ENCODE data around the gene DYNC1LI2.
"Not testable (repeated sequence)": the region's sequence is repeated elsewhere in the genome, so short reads cannot be mapped to it uniquely, and the experiment has no call there.

The DYNC1LI2 gene

DNA sequence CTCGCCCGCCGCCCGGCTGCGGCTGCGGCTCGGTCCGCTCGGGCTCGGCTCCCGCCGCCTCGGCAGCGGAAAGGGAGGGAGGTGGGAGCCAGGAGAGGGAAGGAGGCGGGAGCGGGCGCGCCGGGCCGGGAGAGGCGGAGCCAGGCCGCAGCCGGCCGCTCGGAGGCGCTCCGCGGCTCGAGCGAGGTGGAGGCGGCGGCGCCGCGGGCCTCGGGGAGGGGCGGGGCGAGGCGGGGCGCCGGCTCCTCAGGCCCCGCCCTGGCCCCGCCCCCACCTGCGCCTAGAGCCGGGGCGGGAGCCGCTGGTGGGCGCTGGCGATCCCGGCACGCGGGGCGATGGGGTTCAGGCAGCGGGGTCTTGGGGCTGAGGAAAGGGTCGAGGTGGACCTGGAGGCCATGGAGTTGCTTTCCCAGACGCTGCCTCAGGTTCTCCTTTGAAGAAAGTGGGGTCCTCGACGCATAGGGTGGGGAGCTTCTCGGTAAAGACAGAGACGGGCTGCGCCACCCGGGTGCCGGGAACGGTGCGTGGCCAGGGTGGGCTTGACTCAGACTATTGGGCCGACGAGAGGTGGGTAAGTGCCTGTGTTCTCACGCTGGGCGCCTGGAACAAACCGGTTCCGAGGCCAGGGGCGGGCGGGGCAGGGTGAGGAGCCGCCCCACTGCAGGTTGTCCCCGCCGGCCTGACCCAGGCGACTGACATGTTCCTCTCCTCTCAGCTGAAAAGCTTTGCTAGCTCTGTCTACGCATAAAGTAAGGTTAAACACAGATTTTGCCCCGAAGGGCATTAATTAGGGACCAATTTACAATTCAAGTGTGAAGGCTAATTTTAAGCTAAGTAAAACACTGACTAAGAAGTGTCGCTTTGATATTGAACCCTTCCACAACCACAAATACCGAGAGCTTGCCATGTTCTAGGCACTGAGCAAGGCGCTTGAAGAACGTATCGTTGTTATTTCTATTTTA lies 54.5 kb downstream of the DYNC1LI2 start, which contains the start of gene CMTM4:
Gene CMTM4 (minus strand): TSS at position 75 of the 962 bp plus-strand sequence. CDS start 218 bp downstream, outside the sequence.
- DNase-seq (ENCODE audit: low spot score), result peak; percentile 67

DNA sequence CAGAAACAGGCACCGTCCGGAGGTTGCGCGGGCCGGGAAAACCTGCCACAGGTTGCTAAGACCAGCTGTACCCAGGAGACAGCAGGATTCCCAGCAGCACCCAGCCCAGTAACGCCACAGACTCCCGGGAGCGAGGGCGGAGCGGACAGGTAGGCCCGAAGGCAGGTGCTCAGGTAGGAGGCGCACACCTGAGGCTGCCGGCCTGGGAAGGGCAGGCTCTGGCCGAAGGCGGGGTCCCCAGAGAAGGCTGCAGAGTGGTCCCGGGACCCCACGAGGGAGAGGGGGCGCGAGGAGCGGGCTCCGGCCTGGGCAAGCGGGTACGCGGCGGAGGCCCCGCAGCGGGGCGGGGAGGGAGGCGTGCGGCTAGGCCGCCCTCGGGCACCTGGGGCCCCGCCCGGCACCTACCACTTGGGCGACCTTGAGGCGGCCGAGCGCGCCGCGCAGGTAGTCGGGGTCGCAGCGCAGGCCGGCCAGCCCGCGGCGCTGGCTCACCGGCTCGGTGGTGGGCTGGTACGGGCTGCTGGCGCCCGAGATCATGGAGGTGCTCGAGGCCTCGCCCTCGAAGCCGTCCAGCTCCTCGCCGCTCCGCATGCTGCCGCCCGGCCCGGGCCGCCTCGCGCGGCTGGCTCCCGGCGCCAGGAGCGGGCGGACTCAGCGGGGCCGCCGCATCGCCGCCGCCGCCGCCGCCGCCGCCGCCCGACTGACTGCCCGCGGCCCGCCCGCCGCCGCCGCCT lies 55.3 kb downstream of the DYNC1LI2 start:
- peak; percentile 4 for DNase-seq (ENCODE audit: low spot score)

DNA sequence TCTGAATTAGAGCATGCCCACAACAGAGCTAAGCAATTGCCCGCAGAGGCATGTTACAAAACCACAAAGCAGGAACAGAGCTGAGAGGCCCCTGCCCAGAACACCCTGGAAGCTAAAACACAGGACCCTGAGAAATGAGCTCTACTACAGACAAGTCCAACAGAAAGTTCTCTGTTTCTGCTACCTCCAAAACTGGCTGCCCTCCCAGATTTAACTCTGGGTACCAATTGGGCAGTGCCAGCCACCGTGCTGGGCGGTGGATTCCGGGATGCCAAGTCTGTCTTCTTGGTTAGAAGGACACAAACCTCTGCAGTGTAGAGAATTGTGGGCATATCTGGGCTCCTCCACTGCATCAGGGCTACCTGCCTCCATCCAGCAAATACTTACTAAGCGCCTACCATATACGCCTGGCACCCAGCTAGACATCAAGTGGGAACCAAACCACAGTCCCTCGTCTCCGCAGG lies 55.9 kb downstream of the DYNC1LI2 start:
- DNase-seq (ENCODE audit: low spot score), result no peak

DNA sequence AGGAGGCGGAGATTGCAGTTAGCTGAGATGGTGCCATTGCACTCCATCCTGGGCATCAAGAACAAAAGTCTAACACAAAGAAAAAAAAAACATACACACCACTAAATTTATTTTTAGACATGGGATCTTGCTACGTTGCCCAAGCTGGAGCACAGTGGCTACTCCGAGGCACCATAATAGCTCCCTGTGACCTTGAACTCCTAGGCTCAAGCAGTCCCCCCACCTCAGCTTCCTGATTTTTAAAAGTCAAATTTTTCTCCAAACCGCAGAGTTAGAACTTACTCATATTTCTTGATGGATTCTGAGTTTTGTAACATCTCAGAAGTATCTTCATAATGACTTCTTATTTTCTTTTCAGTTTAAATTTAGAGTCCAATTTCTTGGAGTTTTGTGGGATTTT lies 58.3 kb downstream of the DYNC1LI2 start:
- no peak for DNase-seq (ENCODE audit: low spot score)

DNA sequence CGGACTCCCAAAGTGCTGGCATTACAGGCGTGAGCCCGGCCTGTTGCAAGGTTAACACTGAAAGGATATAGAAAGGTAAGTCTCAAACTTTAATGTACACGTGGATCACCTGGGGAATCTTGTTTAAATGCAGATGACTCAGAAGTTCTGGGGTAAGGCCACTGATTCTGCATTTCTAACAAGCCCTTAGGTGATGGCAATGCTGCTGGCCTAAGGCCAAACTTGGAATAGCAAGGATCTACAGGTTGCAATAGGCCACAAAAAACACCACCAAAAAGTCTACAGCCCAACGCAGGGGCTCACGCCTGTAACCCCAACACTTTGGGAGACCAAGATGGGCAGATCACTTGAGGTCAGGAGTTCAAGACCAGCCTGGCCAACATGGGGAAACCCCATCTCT lies 59.1 kb downstream of the DYNC1LI2 start:
- DNase-seq (ENCODE audit: low spot score), result no peak

DNA sequence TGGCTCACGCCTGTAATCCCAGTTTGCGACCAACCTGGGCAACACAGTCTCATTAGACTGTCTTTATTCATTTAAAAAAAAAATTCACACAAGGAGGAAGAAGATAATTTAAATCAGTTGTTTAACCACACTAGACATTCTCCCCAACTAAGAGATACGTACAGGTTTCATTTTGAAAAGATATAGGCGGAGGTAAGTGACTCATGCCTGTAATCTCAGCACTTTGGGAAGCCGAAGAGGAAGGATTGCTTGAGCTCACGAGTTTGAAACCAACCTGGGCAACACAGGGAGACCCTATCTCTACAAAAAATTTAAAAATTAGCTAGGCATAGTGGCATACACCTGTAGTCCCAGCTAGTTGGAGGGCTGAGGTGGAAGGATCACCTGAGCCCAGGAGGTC lies 60.2 kb downstream of the DYNC1LI2 start:
- peak; percentile 25 for DNase-seq (ENCODE audit: low spot score)

DNA sequence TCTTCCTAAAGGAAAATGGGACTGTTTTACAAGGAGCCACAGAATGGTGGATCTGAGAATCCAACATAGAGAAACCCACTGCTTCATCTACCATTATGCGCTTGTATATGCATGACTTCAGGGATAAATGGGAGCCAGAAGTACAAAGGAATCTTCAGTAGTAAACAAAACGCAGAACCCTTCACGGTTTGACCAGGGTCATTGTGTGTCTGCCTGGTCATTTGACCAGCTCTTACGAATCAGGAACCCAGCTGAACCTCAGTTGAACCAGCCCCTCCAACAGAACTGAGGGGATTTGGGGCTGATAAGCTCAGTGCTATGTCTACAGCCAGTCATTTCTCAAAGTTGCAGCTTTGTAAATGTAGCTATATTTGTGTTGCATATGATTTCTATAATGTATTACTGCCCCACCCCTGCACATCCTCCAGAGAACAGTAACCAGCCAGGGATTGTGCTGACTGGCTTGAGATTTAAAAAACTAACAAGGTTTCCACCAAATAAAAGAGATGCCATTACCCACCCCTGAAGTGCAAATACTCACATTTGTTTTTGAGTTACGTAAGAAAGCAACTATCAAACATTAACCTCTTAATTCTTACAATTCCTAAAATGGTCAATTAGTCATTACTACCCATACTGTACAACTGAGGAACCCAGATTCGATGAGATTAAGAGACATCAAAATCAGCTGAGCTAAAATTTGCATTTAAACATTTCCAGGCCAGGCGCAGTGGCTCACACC lies 61.1 kb downstream of the DYNC1LI2 start:
- DNase-seq (ENCODE audit: low spot score), result no peak

DNA sequence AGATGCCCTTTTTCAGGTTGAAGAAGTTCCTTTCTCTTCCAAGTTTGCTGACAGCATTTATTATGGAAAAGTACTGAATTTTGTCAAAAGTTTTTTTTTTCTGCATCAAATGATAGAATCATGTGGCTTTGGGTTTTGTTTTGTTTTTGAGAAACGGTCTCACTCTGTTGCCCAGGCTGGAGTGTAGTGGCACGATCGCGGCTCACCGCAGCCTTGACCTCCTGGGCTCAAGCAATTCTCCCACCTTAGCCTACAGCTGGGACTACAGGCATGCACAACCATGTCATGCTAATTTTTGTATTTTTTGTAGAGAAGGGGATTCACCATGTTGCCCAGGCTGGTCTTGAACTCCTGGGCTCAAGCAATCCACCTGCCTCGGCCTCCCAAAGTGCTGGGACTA lies 62.1 kb downstream of the DYNC1LI2 start:
- DNase-seq (ENCODE audit: low spot score), result no peak

DNA sequence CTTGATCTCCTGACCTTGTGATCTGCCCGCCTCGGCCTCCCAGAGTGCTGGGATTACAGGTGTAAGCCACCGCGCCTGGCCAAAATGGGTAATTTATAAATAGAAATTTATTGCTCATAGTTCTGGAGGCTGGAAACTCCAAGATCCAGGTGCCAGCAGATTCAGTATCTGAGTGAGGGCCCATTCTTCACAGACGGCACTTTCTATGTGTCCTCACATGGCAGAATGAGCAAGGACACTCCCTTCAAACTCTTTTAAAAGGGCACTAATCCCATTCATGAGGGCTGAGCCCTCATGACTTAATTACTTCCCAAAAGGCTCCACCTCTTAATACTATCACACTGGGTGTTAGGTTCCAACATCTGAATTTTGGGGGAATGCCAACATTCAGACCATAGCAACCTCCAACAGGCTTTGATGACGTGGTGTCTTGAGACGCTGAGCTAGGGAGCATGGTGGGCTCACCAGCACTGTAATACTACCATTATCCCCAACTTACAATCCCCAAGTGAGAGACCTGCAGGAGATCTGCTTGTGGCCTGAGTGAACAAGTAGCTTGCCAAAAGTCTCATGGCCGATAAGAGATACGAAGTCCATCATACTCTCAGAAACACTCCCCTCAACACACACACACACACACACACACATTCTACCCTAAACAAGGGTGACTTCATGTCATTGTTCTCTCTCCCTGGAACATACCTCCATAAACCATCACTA lies 63.3 kb downstream of the DYNC1LI2 start:
- no peak for DNase-seq (ENCODE audit: low spot score)

DNA sequence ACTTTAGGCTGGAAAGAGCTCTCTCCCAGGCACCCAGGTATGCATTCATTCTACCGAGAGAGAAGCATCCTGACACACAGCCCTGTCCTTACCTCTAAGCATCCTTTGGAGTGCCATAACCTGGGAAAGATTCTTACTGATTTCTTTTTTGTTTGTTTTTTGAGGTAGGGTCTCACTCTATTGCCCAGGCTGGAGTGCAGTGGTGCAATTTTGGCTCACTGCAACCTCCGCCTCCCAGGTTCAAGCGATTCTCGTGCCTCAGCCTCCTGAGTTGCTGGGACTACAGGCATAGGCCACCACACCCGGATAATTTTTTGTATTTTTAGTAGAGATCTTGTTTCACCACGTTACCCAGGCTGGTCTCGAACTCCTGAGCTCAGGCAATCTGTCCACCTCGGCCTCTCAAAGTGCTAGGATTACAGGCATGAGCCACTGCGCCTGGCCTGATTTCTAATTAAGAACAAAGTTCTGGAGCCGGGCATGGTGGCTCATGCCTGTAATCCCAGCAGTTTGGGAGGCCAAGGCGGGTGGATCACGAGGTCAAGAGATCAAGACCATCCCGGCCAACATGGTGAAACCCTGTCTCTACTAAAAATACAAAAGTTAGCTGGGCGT lies 65.8 kb downstream of the DYNC1LI2 start:
- DNase-seq (ENCODE audit: low spot score), result not testable (repeated sequence)

DNA sequence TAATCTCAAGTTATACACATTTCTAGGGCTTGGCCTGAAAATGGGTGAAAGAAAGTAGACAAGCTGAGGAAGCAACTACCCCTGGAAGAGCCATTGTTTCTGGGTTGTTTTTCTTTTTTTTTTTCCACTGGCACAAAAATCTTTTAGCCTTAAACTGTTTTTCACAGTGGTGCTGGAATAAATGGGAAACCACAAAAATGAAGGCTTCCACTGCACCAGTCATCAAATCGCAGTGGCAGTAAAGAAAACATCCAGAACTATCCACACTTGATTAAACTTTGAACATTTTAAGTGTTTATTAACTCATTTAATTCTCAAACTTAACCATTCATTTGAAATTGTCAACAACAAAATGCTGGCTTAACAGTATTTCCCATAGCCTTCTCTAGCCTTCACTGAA lies 69.1 kb downstream of the DYNC1LI2 start:
- DNase-seq (ENCODE audit: low spot score), result no peak

DNA sequence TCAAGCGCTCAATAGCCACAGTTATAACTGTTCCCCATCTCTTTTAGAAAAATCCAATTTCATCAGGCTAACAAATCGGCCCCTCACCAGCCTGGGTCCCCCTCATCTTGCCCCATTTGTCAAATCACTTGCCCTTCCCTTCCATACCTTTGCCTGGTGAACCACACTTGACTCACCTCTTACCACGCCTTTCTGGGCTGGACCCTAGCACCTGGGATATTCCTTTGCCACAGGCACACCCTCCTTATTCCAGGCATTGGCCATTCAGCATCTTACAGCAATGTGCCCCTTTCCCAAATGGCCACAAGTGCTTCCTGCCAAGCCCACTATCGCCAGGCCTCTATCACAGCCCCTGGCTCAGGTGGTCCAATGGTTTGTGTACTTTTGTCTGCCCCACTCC lies 69.7 kb downstream of the DYNC1LI2 start:
- no peak for DNase-seq (ENCODE audit: low spot score)

DNA sequence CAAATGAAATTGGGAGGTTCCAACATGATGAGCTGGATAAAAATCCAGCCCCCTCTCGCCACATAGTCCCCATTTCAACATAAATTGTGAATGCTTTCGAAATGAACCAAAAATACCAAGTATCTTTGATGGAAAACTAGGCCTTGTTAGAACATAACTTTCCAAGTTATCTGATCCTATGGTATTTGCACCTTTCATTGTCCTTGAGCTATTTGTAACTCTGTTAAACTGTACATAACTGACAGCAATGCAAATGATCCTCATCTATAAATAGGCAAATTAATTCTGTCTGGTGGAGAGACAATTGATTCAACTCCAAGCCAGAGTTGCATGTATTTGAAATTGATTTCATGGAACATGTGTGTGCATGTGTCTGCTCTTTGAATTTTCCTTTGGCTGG lies 73.1 kb downstream of the DYNC1LI2 start:
- no peak for DNase-seq (ENCODE audit: low spot score)

DNA sequence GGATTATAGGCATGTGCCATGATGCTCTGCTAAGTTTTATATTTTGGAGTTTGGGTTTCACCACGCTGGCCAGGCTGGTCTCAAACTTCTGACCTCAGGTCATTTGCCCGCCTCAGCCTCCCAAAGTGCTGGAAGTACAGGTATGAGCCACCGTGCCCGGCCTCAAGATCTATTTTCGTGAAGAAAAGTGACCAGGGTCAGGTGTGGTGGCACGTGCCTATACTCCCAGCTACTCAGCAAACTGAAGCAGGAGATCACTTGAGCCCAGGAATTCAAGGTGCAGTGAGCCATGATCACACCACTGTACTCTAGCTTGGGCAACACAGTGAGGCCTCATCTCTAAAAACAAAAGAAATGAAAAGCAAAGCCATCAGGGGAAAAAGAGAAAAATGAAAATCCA lies 73.6 kb downstream of the DYNC1LI2 start:
- no peak for DNase-seq (ENCODE audit: low spot score)

DNA sequence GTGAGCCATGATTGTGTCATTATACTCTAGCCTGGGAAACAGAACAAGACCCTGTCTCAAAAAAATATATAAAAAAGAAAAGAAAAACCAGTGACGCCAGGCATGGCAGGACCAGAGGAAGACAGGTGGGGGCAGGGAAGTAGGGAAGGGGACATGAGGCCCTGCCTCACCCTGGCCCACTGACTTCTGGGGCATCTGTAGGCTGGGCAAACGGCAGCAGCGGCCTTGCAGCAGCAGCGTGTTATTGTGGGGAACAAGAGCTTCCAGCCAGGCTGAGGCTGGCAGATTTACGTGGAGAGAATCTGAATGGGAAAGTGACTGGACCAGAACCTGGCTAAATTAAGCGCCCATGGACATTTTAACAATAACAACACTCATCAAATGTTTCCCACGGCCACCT lies 74.2 kb downstream of the DYNC1LI2 start:
- no peak for DNase-seq (ENCODE audit: low spot score)

DNA sequence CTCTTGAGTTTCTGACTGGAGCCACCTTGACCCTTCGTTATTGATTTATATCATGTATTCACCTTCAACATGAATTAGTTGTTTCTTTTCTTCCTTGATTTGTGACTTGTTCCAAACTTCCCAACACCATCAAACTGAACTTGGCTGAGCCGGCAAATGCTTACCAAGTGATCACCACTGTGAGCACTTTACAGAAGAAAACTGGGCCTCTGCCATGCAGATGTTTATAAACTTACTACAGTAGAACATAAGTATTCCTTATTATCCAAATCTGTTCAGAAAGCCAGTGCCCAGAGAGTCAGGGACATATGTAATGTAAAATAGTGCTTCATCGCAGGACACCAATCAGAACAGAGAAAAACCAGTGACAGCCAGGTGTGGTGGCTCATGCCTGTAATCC lies 74.8 kb downstream of the DYNC1LI2 start:
- no peak for DNase-seq (ENCODE audit: low spot score)

DNA sequence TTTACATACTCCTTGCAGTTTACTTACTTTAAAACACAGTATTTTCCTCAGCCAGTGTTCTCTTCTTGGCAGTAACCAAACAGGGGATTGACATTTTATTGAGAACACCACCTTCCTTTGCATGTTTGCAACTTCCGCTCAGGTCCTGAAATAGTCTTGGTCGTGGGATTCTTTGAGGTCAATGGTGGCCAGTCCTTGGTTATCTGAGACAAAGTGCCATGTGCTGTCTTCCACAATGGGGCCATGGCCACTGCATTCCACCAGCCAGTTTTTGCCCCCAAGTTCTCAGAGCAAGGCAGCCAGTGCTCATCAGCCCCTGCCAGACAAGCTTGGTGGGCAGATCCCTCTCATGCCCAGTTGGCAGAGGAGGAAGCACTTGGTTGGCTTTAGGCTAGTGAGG lies 77.7 kb downstream of the DYNC1LI2 start:
- DNase-seq (ENCODE audit: low spot score), result no peak

All from activated CD4-positive, alpha-beta T cell treated with anti-CD3 and anti-CD28 coated beads, Interleukin-2, Interleukin-4, amounts not matched to agents 100 ng/mL and 50 ng/mL, durations not matched to agents 16 hours and 8 hours (primary cell).